NCI-H748 (cell line): ENCODE results near the gene CENPU.

ENCODE experiments used
- DNase-seq: peaks from one replicate; lab custom pipeline; 2025; ENCODE audit not compliant: unreplicated experiment; lab: John Stamatoyannopoulos, UW

The CENPU gene

GRCh38 chr4:184645904-184646610, 87.8 kb downstream of the CENPU start:
- DNase-seq, result no peak

DNA sequence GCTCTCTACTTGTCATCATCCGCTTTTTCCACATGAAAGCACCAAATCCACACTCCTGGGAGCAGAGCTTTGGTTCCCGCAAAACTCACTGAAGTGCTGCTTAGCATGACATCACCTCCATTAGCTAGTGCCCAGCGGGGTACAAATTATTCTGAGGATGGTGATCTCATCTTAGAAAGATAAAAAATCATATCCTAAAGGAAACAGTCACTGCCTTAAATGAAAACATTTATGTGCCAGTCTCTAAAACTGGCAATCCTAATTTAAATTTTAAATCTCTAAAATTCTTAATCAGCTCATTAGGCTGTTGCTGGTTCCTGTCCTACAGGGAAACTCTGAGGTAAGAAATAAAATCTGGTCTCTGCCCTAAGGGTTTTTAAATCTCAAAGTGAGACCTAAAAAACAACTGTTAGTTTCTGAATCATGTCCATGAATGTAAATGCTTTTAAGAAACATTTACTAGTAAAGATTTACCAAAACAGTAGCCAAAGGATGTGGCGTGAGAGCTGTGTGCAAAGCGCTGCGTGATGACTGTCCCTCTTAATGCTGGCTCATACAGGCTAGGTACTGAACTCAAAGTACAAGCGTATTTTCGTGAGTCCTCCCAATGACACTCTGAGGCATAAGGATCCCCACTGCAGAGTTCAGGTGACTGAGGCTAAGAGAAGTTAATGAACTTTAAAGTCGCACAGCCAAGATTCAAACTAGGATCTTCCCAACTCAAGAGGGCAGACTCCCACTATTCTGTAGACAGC, 89.2 kb downstream of the CENPU start:
- no peak for DNase-seq
